Activated T-cell treated with anti-CD3 and anti-CD28 coated beads for 1 hour (primary cell): ENCODE data around the gene SERPINB6.
"Not testable (repeated sequence)": the region's sequence is repeated elsewhere in the genome, so short reads cannot be mapped to it uniquely, and the experiment has no call there.

ENCODE experiments used
- DNase-seq: peaks from one replicate; pipeline ENCODE4 v3.0.0-alpha.2; 2020; ENCODE audit warnings: low read depth

The SERPINB6 gene

GRCh38 chr6:2971420-2972218 is at the start of gene SERPINB6:
Gene SERPINB6 (minus strand): TSS chr6:2971567. CDS start chr6:2959332, 12,235 bp downstream.
- DNase-seq: peak; percentile 21

GRCh38 chr6:3019749-3020320 is 48.5 kb upstream of the SERPINB6 start:
- DNase-seq: no peak

- DNase-seq: no peak
Observed at GRCh38 chr6:3019065-3019464, 47.7 kb upstream of the SERPINB6 start.

- DNase-seq: no peak
Observed at GRCh38 chr6:3017304-3017703, 45.9 kb upstream of the SERPINB6 start.

GRCh38 chr6:3016473-3017280 is 45.3 kb upstream of the SERPINB6 start:
- no peak for DNase-seq

GRCh38 chr6:3015144-3015543 is 43.8 kb upstream of the SERPINB6 start:
- DNase-seq: no peak

- DNase-seq: no peak
Observed at GRCh38 chr6:3014675-3015066, 43.3 kb upstream of the SERPINB6 start.

GRCh38 chr6:3013901-3014674 is 42.7 kb upstream of the SERPINB6 start:
- no peak for DNase-seq

- no peak for DNase-seq
Observed at GRCh38 chr6:3013486-3013885, 42.1 kb upstream of the SERPINB6 start.

GRCh38 chr6:3011592-3011991 is 40.2 kb upstream of the SERPINB6 start:
- no peak for DNase-seq

- DNase-seq: no peak
Observed at GRCh38 chr6:3011158-3011557, 39.8 kb upstream of the SERPINB6 start.

- no peak for DNase-seq
Observed at GRCh38 chr6:3009930-3010329, 38.6 kb upstream of the SERPINB6 start.

- DNase-seq: not testable (repeated sequence)
Observed at GRCh38 chr6:3008712-3009265, 37.4 kb upstream of the SERPINB6 start.

GRCh38 chr6:3007571-3007970 is 36.2 kb upstream of the SERPINB6 start:
- no peak for DNase-seq

GRCh38 chr6:3006476-3006875 is 35.1 kb upstream of the SERPINB6 start:
- no peak for DNase-seq

- DNase-seq: no peak
Observed at GRCh38 chr6:3005874-3006273, 34.5 kb upstream of the SERPINB6 start.

- no peak for DNase-seq
Observed at GRCh38 chr6:3005077-3005476, 33.7 kb upstream of the SERPINB6 start.

- not testable (repeated sequence) for DNase-seq
Observed at GRCh38 chr6:3003226-3003625, 31.9 kb upstream of the SERPINB6 start.

- DNase-seq: no peak
Observed at GRCh38 chr6:3001773-3002293, 30.5 kb upstream of the SERPINB6 start.

GRCh38 chr6:3001146-3001772 is 29.9 kb upstream of the SERPINB6 start:
- DNase-seq: no peak
